HL-60 (cell line): ENCODE results near the gene ST6GALNAC2.
"Not testable (repeated sequence)": the region's sequence is repeated elsewhere in the genome, so short reads cannot be mapped to it uniquely, and the experiment has no call there.

Experiments used
- CTCF ChIP-seq: IDR thresholded peaks from one replicate; pipeline ENCODE4 v1.5.1; 2011; ENCODE audit warnings: low read length, control low read depth, inconsistent platforms; ENCODE audit not compliant: insufficient read depth
- GABPA ChIP-seq: IDR thresholded peaks from 2 replicates; pipeline ENCODE4 v1.6.1; 2012; ENCODE audit warnings: low read depth
- POLR2AphosphoS5 ChIP-seq: IDR thresholded peaks from 2 replicates; pipeline ENCODE4 v1.6.1; 2012; ENCODE audit warnings: low read depth
- REST ChIP-seq: IDR thresholded peaks from 2 replicates; pipeline ENCODE4 v1.6.1; 2012; ENCODE audit warnings: low read depth; ENCODE audit not compliant: insufficient replicate concordance

GRCh38 chr17:76527016-76527415 lies 58.6 kb downstream of the ST6GALNAC2 start:
- not testable (repeated sequence) for TF ChIP-seq CTCF, GABPA, REST, POLR2AphosphoS5
